ENCODE data around the gene ESD. TPM values are rescaled to one million over a fixed set of nuclear protein-coding genes. Genes with fewer than 3 reads are reported as not detected.

ESD gene
- total and polyA plus RNA-seq, 2 experiments from 2014 or later, result 61.0 to 123 TPM

DNA sequence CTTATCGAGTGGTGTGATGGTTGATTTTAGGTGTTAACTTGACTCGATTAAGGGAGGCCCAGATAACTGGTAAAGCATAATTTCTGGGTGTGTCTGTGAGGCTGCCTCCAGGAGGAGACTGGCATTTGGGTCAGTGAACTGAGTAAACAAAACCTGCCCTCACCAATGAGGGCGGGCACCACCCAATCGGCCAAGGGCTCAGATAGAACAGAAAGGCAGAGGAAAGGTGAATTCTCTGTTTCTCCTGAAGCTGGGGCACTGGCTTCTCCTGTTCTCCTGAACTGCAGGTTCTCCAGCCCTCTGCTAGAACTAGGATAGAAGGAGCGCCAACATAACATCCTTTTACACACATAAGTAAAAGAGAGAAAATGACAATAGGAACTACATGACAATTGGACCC, 35.1 kb downstream of the ESD start:
- Mint-ChIP-seq H3K36me3 (ENCODE audit: low read depth) (no peaks in the 10 kb centered on the region), H3K9me3 (no peaks in the 10 kb centered on the region), H3K4me3 (no peak overlapping the region), H3K27me3 (ENCODE audit: insufficient read depth, low read depth, poor library complexity) (peaks cover 3% of the 10 kb centered on the region), H3K27ac (no peak overlapping the region), H3K4me1 (peaks cover 3% of the 10 kb centered on the region; the same call in 2 of the 3 replicates)
- ATAC-seq (no peak), DNase-seq (ENCODE audit: low spot score) (no peak)
- no peaks in the 10 kb centered on the region for H3K27me3 ChIP-seq (ENCODE audit: insufficient read depth)
- no peak overlapping the region for H3K4me3 ChIP-seq
- no peaks in the 10 kb centered on the region for H3K36me3 ChIP-seq (ENCODE audit: insufficient read depth)
- H3F3A ChIP-seq (replicated peaks; ENCODE audit: low read depth), result no peaks in the 10 kb centered on the region
- 0 out of 2 replicates have a peak, but pooled peaks cover 4% of the 10 kb centered on the region for H3K9me2 ChIP-seq (ENCODE audit: insufficient read depth)
- no peaks in the 10 kb centered on the region for H3K4me1 ChIP-seq (ENCODE audit: insufficient read depth)
- H3K4me2 ChIP-seq, result no peak overlapping the region
- no peaks in the 10 kb centered on the region for H3K79me2 ChIP-seq (replicated peaks; ENCODE audit: insufficient read depth)
- no peak overlapping the region for H2AFZ ChIP-seq
- no peaks in the 10 kb centered on the region for H4K20me1 ChIP-seq (replicated peaks; ENCODE audit: insufficient read depth)
- no peak overlapping the region for H3K27ac ChIP-seq (ENCODE audit: low read depth)
- TF ChIP-seq ZNF331 (CRISPR knock-in tag; IDR thresholded peaks at IDR 0.05; ENCODE audit: low read depth) (no peak), EZH2phosphoT487 (IDR thresholded peaks at IDR 0.05; ENCODE audit: unreplicated experiment) (no peak), POLR2AphosphoS5 (IDR thresholded peaks at IDR 0.05; ENCODE audit: low read depth) (no peak), CTCF (conservative IDR thresholded peaks at IDR 0.05; ENCODE audit: low read depth in 2 of 2) (no peak), STAT1 (IDR thresholded peaks at IDR 0.05; ENCODE audit: unreplicated experiment) (no peak), JUNB (IDR thresholded peaks at IDR 0.05; ENCODE audit: unreplicated experiment) (no peak), CREB1 (CRISPR knock-in tag; IDR thresholded peaks at IDR 0.05; ENCODE audit: low read depth) (no peak), ZNF114 (CRISPR knock-in tag; IDR thresholded peaks at IDR 0.05) (no peak), EZH2 (IDR thresholded peaks at IDR 0.05; ENCODE audit: low read depth, unreplicated experiment) (no peak), ZNF462 (CRISPR knock-in tag; IDR thresholded peaks at IDR 0.05) (no peak), NANOG (IDR thresholded peaks at IDR 0.05; ENCODE audit: borderline replicate concordance) (no peak)
- TF ChIP-seq, protein P1, sequence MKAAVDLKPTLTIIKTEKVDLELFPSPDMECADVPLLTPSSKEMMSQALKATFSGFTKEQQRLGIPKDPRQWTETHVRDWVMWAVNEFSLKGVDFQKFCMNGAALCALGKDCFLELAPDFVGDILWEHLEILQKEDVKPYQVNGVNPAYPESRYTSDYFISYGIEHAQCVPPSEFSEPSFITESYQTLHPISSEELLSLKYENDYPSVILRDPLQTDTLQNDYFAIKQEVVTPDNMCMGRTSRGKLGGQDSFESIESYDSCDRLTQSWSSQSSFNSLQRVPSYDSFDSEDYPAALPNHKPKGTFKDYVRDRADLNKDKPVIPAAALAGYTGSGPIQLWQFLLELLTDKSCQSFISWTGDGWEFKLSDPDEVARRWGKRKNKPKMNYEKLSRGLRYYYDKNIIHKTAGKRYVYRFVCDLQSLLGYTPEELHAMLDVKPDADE (IDR thresholded peaks at IDR 0.05), result no peak
- TF ChIP-seq, protein P2, sequence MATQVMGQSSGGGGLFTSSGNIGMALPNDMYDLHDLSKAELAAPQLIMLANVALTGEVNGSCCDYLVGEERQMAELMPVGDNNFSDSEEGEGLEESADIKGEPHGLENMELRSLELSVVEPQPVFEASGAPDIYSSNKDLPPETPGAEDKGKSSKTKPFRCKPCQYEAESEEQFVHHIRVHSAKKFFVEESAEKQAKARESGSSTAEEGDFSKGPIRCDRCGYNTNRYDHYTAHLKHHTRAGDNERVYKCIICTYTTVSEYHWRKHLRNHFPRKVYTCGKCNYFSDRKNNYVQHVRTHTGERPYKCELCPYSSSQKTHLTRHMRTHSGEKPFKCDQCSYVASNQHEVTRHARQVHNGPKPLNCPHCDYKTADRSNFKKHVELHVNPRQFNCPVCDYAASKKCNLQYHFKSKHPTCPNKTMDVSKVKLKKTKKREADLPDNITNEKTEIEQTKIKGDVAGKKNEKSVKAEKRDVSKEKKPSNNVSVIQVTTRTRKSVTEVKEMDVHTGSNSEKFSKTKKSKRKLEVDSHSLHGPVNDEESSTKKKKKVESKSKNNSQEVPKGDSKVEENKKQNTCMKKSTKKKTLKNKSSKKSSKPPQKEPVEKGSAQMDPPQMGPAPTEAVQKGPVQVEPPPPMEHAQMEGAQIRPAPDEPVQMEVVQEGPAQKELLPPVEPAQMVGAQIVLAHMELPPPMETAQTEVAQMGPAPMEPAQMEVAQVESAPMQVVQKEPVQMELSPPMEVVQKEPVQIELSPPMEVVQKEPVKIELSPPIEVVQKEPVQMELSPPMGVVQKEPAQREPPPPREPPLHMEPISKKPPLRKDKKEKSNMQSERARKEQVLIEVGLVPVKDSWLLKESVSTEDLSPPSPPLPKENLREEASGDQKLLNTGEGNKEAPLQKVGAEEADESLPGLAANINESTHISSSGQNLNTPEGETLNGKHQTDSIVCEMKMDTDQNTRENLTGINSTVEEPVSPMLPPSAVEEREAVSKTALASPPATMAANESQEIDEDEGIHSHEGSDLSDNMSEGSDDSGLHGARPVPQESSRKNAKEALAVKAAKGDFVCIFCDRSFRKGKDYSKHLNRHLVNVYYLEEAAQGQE (IDR thresholded peaks at IDR 0.05; ENCODE audit: unreplicated experiment), result no peak
